HG03066 (cell line): Measurements from ENCODE around the gene CACNA1G.

Experiments used
- ATAC-seq: cut with Tn5 transposase; IDR thresholded peaks from one replicate; pipeline ENCODE4 v1.9.1; 2021; ENCODE audit warnings: low read depth; ENCODE audit not compliant: unreplicated experiment

CACNA1G gene

GRCh38 chr17:50564916-50565315 is 4.4 kb downstream of the CACNA1G start:
- ATAC-seq = no peak

- no peak for ATAC-seq
Observed at GRCh38 chr17:50565402-50566350, 5.2 kb downstream of the CACNA1G start.

- no peak for ATAC-seq
Observed at GRCh38 chr17:50566886-50567285, 6.4 kb downstream of the CACNA1G start.

- no peak for ATAC-seq
Observed at GRCh38 chr17:50568659-50569058, 8.1 kb downstream of the CACNA1G start.

- ATAC-seq = no peak
Observed at GRCh38 chr17:50569592-50569991, 9.1 kb downstream of the CACNA1G start.

- ATAC-seq = no peak
Observed at GRCh38 chr17:50570032-50570431, 9.5 kb downstream of the CACNA1G start.

GRCh38 chr17:50570528-50570927 is 10.0 kb downstream of the CACNA1G start:
- no peak for ATAC-seq

GRCh38 chr17:50571681-50572080 is 11.2 kb downstream of the CACNA1G start:
- no peak for ATAC-seq

GRCh38 chr17:50572541-50572940 is 12.0 kb downstream of the CACNA1G start:
- ATAC-seq = no peak

GRCh38 chr17:50573866-50574611 is 13.5 kb downstream of the CACNA1G start:
- no peak for ATAC-seq

- no peak for ATAC-seq
Observed at GRCh38 chr17:50575581-50576210, 15.2 kb downstream of the CACNA1G start.

GRCh38 chr17:50576864-50577263 is 16.3 kb downstream of the CACNA1G start:
- ATAC-seq = no peak

GRCh38 chr17:50577451-50577954 is 17.0 kb downstream of the CACNA1G start:
- no peak for ATAC-seq

GRCh38 chr17:50578173-50578572 is 17.7 kb downstream of the CACNA1G start:
- no peak for ATAC-seq

GRCh38 chr17:50579399-50579798 is 18.9 kb downstream of the CACNA1G start:
- ATAC-seq = no peak

- ATAC-seq = no peak
Observed at GRCh38 chr17:50580646-50581045, 20.1 kb downstream of the CACNA1G start.

- no peak for ATAC-seq
Observed at GRCh38 chr17:50581316-50581715, 20.8 kb downstream of the CACNA1G start.

GRCh38 chr17:50582741-50583140 is 22.2 kb downstream of the CACNA1G start:
- no peak for ATAC-seq

GRCh38 chr17:50583641-50584040 is 23.1 kb downstream of the CACNA1G start:
- ATAC-seq = no peak

- ATAC-seq = no peak
Observed at GRCh38 chr17:50584116-50584515, 23.6 kb downstream of the CACNA1G start.

- no peak for ATAC-seq
Observed at GRCh38 chr17:50584749-50585148, 24.2 kb downstream of the CACNA1G start.
